IPS DF 6.9 (cell line): ENCODE results near the gene CD2AP.

Experiments
- DNase-seq: peaks from one replicate; pipeline ENCODE4 v3.0.0-alpha.2; 2013; ENCODE audit warnings: low read depth, low spot score
- H3K27ac ChIP-seq: one replicate; pipeline ENCODE4 v1.5.1; 2013; ENCODE audit warnings: low read length, control low read depth
- H3K27me3 ChIP-seq: 2 replicates; pipeline ENCODE4 v1.6.1; 2013; ENCODE audit warnings: mild to moderate bottlenecking, low read length; ENCODE audit not compliant: control insufficient read depth, insufficient read depth
- H3K36me3 ChIP-seq: 2 replicates; pipeline ENCODE4 v1.6.1; 2013; ENCODE audit warnings: low read length; ENCODE audit not compliant: control insufficient read depth, insufficient read depth
- H3K4me1 ChIP-seq: 2 replicates; pipeline ENCODE4 v1.6.1; 2013; ENCODE audit warnings: low read length; ENCODE audit not compliant: control insufficient read depth, insufficient read depth
- H3K4me3 ChIP-seq: 2 replicates; pipeline ENCODE4 v1.5.1; 2013; ENCODE audit warnings: mild to moderate bottlenecking, low read length
- H3K9me3 ChIP-seq: 2 replicates; pipeline ENCODE4 v1.6.1; 2013; ENCODE audit warnings: low read length, inconsistent platforms; ENCODE audit not compliant: control insufficient read depth, insufficient read depth
- WGBS: extraction: QIAGEN DNeasy Blood & Tissue Kit; methylation state at CpG from one replicate; pipeline ENCODE4 v1.1.7; 2013; ENCODE audit warnings: mixed read lengths, missing lambda C conversion rate; ENCODE audit not compliant: insufficient read length, insufficient coverage; 5-methylcytosine and 5-hydroxymethylcytosine counted together

Gene CD2AP

GRCh38 chr6:47593979-47594378, 116.4 kb downstream of the CD2AP start:
- peaks cover 11% of the 10 kb centered on the region; the same call in 1 of the 2 replicates for H3K36me3 ChIP-seq
- no peak for DNase-seq
- H3K27me3 ChIP-seq = no peaks in the 10 kb centered on the region
- H3K4me1 ChIP-seq = no peaks in the 10 kb centered on the region
- no peak overlapping the region for H3K27ac ChIP-seq
- no peaks in the 10 kb centered on the region for H3K9me3 ChIP-seq
- no peak overlapping the region for H3K4me3 ChIP-seq
- 100% methylated on average over 2 of the region's 3 CpGs for WGBS

- Histone ChIP-seq H3K4me3 (no peak overlapping the region), H3K27me3 (no peaks in the 10 kb centered on the region), H3K9me3 (no peaks in the 10 kb centered on the region), H3K27ac (no peak overlapping the region), H3K4me1 (no peaks in the 10 kb centered on the region), H3K36me3 (peaks cover 11% of the 10 kb centered on the region; the same call in 1 of the 2 replicates)
- no CpG with 5 or more reads among the region's 1 CpG for WGBS
- DNase-seq = no peak
Observed at GRCh38 chr6:47595785-47596184, 118.2 kb downstream of the CD2AP start.

- Histone ChIP-seq H3K27ac (no peak overlapping the region), H3K9me3 (no peaks in the 10 kb centered on the region), H3K27me3 (no peaks in the 10 kb centered on the region), H3K4me1 (no peaks in the 10 kb centered on the region), H3K36me3 (peaks cover 11% of the 10 kb centered on the region; the same call in 1 of the 2 replicates), H3K4me3 (no peak overlapping the region)
- no peak for DNase-seq
- no CpG with 5 or more reads among the region's 4 CpGs for WGBS
Observed at GRCh38 chr6:47598367-47598766, 120.8 kb downstream of the CD2AP start.

GRCh38 chr6:47599512-47599911, 121.9 kb downstream of the CD2AP start:
- H3K4me3 ChIP-seq = no peak overlapping the region
- no peak overlapping the region for H3K27ac ChIP-seq
- no peaks in the 10 kb centered on the region for H3K9me3 ChIP-seq
- no CpG with 5 or more reads among the region's 1 CpG for WGBS
- no peaks in the 10 kb centered on the region for H3K27me3 ChIP-seq
- no peaks in the 10 kb centered on the region for H3K4me1 ChIP-seq
- no peak for DNase-seq
- peaks cover 11% of the 10 kb centered on the region; the same call in 1 of the 2 replicates for H3K36me3 ChIP-seq

GRCh38 chr6:47603227-47603626, 125.6 kb downstream of the CD2AP start:
- no CpG with 5 or more reads among the region's 1 CpG for WGBS
- H3K4me3 ChIP-seq = no peak overlapping the region
- H3K27me3 ChIP-seq = no peaks in the 10 kb centered on the region
- H3K4me1 ChIP-seq = no peaks in the 10 kb centered on the region
- H3K36me3 ChIP-seq = no peaks in the 10 kb centered on the region; the same call in 1 of the 2 replicates
- no peak for DNase-seq
- H3K9me3 ChIP-seq = no peaks in the 10 kb centered on the region
- no peak overlapping the region for H3K27ac ChIP-seq

- Histone ChIP-seq H3K4me1 (no peaks in the 10 kb centered on the region), H3K27me3 (no peaks in the 10 kb centered on the region), H3K4me3 (no peak overlapping the region), H3K27ac (no peak overlapping the region), H3K9me3 (no peaks in the 10 kb centered on the region), H3K36me3 (no peaks in the 10 kb centered on the region; the same call in 1 of the 2 replicates)
- DNase-seq = no peak
- WGBS = no CpG with 5 or more reads among the region's 4 CpGs
Observed at GRCh38 chr6:47603995-47604394, 126.4 kb downstream of the CD2AP start.

- WGBS = no CpG with 5 or more reads among the region's 12 CpGs
- Histone ChIP-seq H3K4me1 (no peaks in the 10 kb centered on the region), H3K36me3 (no peaks in the 10 kb centered on the region), H3K27me3 (no peaks in the 10 kb centered on the region), H3K27ac (no peak overlapping the region), H3K9me3 (no peaks in the 10 kb centered on the region), H3K4me3 (no peak overlapping the region)
- no peak for DNase-seq
Observed at GRCh38 chr6:47621838-47622449, 144.4 kb downstream of the CD2AP start.

GRCh38 chr6:47626782-47627181, 149.2 kb downstream of the CD2AP start:
- Histone ChIP-seq H3K9me3 (no peaks in the 10 kb centered on the region), H3K27ac (no peak overlapping the region), H3K36me3 (no peaks in the 10 kb centered on the region), H3K27me3 (no peaks in the 10 kb centered on the region), H3K4me1 (no peaks in the 10 kb centered on the region), H3K4me3 (no peak overlapping the region)
- DNase-seq = no peak
- WGBS = no CpG with 5 or more reads among the region's 2 CpGs

GRCh38 chr6:47628448-47629272, 151.1 kb downstream of the CD2AP start:
- H3K4me3 ChIP-seq = no peak overlapping the region
- H3K27me3 ChIP-seq = no peaks in the 10 kb centered on the region
- no peak overlapping the region for H3K27ac ChIP-seq
- H3K9me3 ChIP-seq = no peaks in the 10 kb centered on the region
- no peaks in the 10 kb centered on the region for H3K36me3 ChIP-seq
- no peak for DNase-seq
- no CpG with 5 or more reads among the region's 7 CpGs for WGBS
- no peaks in the 10 kb centered on the region for H3K4me1 ChIP-seq

GRCh38 chr6:47629954-47630353, 152.4 kb downstream of the CD2AP start:
- Histone ChIP-seq H3K9me3 (no peaks in the 10 kb centered on the region), H3K27ac (no peak overlapping the region)
- no CpG with 5 or more reads among the region's 4 CpGs for WGBS

More at GRCh38 chr6:47629954-47630353, 152.4 kb downstream of the CD2AP start:
- no peaks in the 10 kb centered on the region for H3K27me3 ChIP-seq
- DNase-seq = no peak
- no peak overlapping the region for H3K4me3 ChIP-seq
- no peaks in the 10 kb centered on the region for H3K4me1 ChIP-seq
- no peaks in the 10 kb centered on the region for H3K36me3 ChIP-seq
